DOHH2 (cell line): Measurements from ENCODE around the gene MAGI3.

Source experiments
- H3F3A ChIP-seq: fragments of 200-600 bp; sonication (generic), shearing (Covaris generic); 2 replicates; pipeline ENCODE4 v1.6.0; 2016; ENCODE audit warnings: antibody characterized with exemption, mild to moderate bottlenecking; ENCODE audit not compliant: control insufficient read depth, insufficient read depth
- H3K27ac ChIP-seq: fragments of 200-600 bp; sonication (generic); 2 replicates; pipeline ENCODE4 v1.5.1; 2014; ENCODE audit warnings: low read depth, mild to moderate bottlenecking, low read length, moderate library complexity
- H3K27me3 ChIP-seq: fragments of 200-600 bp; sonication (generic); 2 replicates; pipeline ENCODE4 v1.6.1; 2014; ENCODE audit warnings: mild to moderate bottlenecking, low read length, mixed read lengths; ENCODE audit not compliant: control insufficient read depth
- H3K36me3 ChIP-seq: fragments of 200-600 bp; sonication (generic); 2 replicates; pipeline ENCODE4 v1.6.1; 2014; ENCODE audit warnings: mild to moderate bottlenecking, low read length, moderate library complexity, mixed read lengths; ENCODE audit not compliant: control insufficient read depth
- H3K4me1 ChIP-seq: fragments of 200-600 bp; sonication (generic); 2 replicates; pipeline ENCODE4 v1.6.1; 2014; ENCODE audit warnings: mild to moderate bottlenecking, low read length, mixed read lengths; ENCODE audit not compliant: control insufficient read depth
- H3K4me2 ChIP-seq: fragments of 200-600 bp; sonication (generic); 2 replicates; pipeline ENCODE4 v1.6.0; 2014; ENCODE audit warnings: mild to moderate bottlenecking, low read length, moderate library complexity
- H3K4me3 ChIP-seq: fragments of 200-600 bp; sonication (generic); 2 replicates; pipeline ENCODE4 v1.5.1; 2014; ENCODE audit warnings: mild to moderate bottlenecking, low read length, mixed read lengths
- H3K79me2 ChIP-seq: fragments of 200-600 bp; sonication (generic); 2 replicates; pipeline ENCODE4 v1.6.1; 2014; ENCODE audit warnings: mild to moderate bottlenecking, low read length, mixed read lengths; ENCODE audit not compliant: control insufficient read depth
- H3K9me2 ChIP-seq: fragments of 200-600 bp; sonication (generic); replicated peaks from 2 replicates; pipeline ENCODE4 v1.6.1; 2014; ENCODE audit warnings: mild to moderate bottlenecking, low read length, mixed read lengths; ENCODE audit not compliant: control insufficient read depth
- H3K9me3 ChIP-seq: fragments of 200-600 bp; sonication (generic); 2 replicates; pipeline ENCODE4 v1.6.1; 2014; ENCODE audit warnings: antibody characterized with exemption, low read length, mixed read lengths; ENCODE audit not compliant: control insufficient read depth, insufficient read depth
- H4K20me1 ChIP-seq: fragments of 200-600 bp; sonication (generic); 2 replicates; pipeline ENCODE4 v1.6.0; 2014; ENCODE audit warnings: low read depth, mild to moderate bottlenecking, antibody characterized with exemption, low read length, moderate library complexity; ENCODE audit not compliant: control insufficient read depth, insufficient read depth
- CTCF ChIP-seq: fragments of 200-600 bp; sonication (generic); IDR thresholded peaks from one replicate; pipeline ENCODE4 v1.5.1; 2014; ENCODE audit warnings: antibody characterized with exemption, mild to moderate bottlenecking, low read depth, low read length; ENCODE audit not compliant: poor library complexity, severe bottlenecking
- EZH2phosphoT487 ChIP-seq: fragments of 200-600 bp; sonication (generic); IDR thresholded peaks from 2 replicates; pipeline ENCODE4 v1.6.1; 2017; ENCODE audit warnings: borderline replicate concordance, mild to moderate bottlenecking, antibody characterized with exemption, low read length, moderate library complexity, mixed read lengths

MAGI3 gene

GRCh38 chr1:113429461-113430153 lies 39.3 kb downstream of the MAGI3 start:
- TF ChIP-seq EZH2phosphoT487 (no peak), CTCF (no peak)
- H3K4me2 ChIP-seq = no peak overlapping the region
- no peak overlapping the region for H3K4me3 ChIP-seq
- no peaks in the 10 kb centered on the region for H3K36me3 ChIP-seq
- H4K20me1 ChIP-seq = no peaks in the 10 kb centered on the region
- H3K4me1 ChIP-seq = no peaks in the 10 kb centered on the region
- H3K27ac ChIP-seq = no peak overlapping the region
- H3K9me3 ChIP-seq = no peaks in the 10 kb centered on the region
- no peaks in the 10 kb centered on the region for H3K9me2 ChIP-seq
- no peaks in the 10 kb centered on the region for H3K27me3 ChIP-seq
- H3K79me2 ChIP-seq = no peaks in the 10 kb centered on the region
- no peaks in the 10 kb centered on the region for H3F3A ChIP-seq

- Histone ChIP-seq H3K4me3 (no peak overlapping the region), H3K9me3 (no peaks in the 10 kb centered on the region), H3K79me2 (no peaks in the 10 kb centered on the region), H3K4me1 (no peaks in the 10 kb centered on the region), H3F3A (no peaks in the 10 kb centered on the region), H4K20me1 (no peaks in the 10 kb centered on the region), H3K9me2 (no peaks in the 10 kb centered on the region), H3K27me3 (no peaks in the 10 kb centered on the region), H3K27ac (no peak overlapping the region), H3K36me3 (no peaks in the 10 kb centered on the region), H3K4me2 (no peak overlapping the region)
- no peak for TF ChIP-seq EZH2phosphoT487
- TF ChIP-seq CTCF = no peak
These were observed 42.9 kb downstream of the MAGI3 start for GRCh38 chr1:113433184-113433583.

GRCh38 chr1:113434081-113434873 lies 44.0 kb downstream of the MAGI3 start:
- Histone ChIP-seq H3K36me3 (no peaks in the 10 kb centered on the region), H3K79me2 (no peaks in the 10 kb centered on the region), H4K20me1 (no peaks in the 10 kb centered on the region), H3K9me3 (no peaks in the 10 kb centered on the region), H3K4me3 (no peak overlapping the region), H3K9me2 (no peaks in the 10 kb centered on the region), H3K27ac (no peak overlapping the region), H3F3A (no peaks in the 10 kb centered on the region), H3K27me3 (no peaks in the 10 kb centered on the region), H3K4me1 (peaks cover 2% of the 10 kb centered on the region; the same call in 1 of the 2 replicates), H3K4me2 (no peak overlapping the region)
- no peak for TF ChIP-seq EZH2phosphoT487
- no peak for TF ChIP-seq CTCF
